ENCODE data around the gene PRKAG2.

- TF ChIP-seq POLR2A (IDR thresholded peaks at IDR 0.05), result no peak
- TF ChIP-seq CTCF (IDR thresholded peaks at IDR 0.05), result no peak
Measured at GRCh38 chr7:151719897-151720242, 157.0 kb downstream of the PRKAG2 start.

All from breast epithelium (tissue), 3 donors.